HG03457 (cell line): ENCODE measurements around the gene CTXN1.
"Not testable (repeated sequence)": the region's sequence is repeated elsewhere in the genome, so short reads cannot be mapped to it uniquely, and the experiment has no call there.

Source experiments
- ATAC-seq: cut with Tn5 transposase; IDR thresholded peaks from one replicate; pipeline ENCODE4 v1.9.1; 2021; ENCODE audit warnings: moderate number of reproducible peaks; ENCODE audit not compliant: unreplicated experiment

The CTXN1 gene

GRCh38 chr19:7947939-7948338 lies 22.0 kb upstream of the CTXN1 start:
- no peak for ATAC-seq

- ATAC-seq, result peak; percentile 13
Observed at GRCh38 chr19:7944177-7944761, 18.3 kb upstream of the CTXN1 start.

DNA sequence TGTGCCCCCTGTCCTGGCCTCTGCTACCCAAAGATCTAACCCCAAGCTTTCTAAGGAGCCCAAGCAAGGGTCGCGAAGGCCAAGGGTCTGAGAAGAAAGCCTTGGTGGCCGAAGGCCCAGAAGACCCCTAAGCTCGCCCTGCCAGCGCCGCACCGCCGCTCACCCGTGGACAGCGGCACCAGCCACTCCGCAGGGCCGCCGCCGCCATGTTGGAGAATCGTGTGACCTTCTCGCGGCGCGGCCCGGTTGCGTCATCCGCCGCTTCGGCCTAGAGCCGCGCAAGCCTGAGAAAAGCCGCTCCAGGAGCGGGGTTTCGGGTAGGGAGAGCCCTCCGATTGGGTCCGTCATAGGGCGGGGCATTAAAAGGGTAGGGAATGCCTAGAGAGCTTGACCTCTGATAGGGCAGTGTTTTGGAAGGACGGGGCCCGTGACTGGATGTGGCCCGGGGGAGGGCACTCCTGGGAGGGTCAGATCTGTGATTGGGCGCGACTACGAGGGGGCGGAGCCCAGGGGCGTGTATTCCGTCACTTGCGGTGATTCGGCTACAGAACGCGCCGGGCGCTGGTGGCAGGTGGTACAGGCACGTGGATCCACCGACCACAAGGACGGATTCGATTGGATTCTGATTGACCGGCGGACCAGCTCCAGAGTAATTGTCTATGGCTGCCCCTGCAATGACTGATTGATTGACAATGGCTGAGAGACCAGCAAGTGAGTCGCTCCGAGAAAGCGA lies 17.7 kb upstream of the CTXN1 start, which contains the start of gene TIMM44:
Gene TIMM44 (minus strand): TSS at position 223 of the 733 bp plus-strand sequence. CDS start 15 bp downstream, at position 208.
- ATAC-seq, result peak; percentile 83

DNA sequence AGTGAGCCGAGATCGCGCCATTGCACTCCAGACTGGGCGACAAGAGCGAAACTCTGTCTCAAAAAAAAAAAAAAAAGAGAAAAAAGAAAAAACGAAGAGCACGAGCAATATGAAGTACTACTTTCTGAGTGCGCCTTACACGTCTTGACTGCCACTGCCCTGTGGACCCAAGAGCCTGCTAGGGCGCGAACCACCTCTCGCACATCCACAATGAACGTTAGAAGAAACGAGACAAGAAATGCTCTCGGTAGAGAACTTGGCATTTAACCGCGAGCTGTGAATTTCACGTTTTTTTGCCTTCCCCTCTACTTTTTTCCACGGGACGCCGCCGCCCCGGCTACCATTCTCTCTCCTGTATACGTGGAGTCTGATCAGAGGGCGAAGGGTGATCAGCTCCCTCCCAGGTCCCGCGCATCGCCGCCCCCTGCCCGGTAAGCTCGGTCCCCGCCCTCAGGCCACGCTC lies 17.1 kb upstream of the CTXN1 start:
- no peak for ATAC-seq

DNA sequence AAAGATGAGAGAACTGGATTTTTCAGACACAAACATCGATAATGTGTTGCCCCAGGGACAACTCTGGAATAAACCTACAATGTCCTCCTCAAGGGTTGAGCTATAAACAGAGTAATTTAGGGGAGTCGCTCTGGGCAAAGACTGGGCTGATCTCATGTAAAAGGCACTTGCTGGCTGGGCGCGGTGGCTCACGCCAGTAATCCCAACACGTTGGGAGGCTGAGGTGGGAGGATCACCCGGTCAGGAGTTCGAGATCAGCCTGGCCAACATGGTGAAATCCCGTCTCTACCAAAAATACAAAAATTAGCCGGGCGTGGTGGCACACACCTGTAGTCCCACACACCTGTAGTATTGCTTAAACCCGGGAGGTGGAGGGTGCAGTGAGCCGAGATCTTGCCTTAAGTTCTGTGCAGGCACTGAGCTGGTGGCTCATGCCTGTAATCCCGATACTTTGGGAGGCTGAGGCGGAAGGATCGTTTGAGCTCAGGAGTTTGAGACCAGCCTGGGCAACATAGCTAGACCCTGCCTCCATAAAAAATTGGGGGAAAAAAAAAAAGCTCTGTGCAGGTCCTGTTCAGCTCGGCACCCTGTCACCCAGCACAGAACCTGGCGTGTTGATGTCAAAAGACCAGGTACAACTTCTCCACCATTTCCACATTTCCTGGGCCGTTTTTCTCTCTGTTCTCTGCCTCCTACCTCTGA lies 16.1 kb upstream of the CTXN1 start:
- ATAC-seq, result no peak

- no peak for ATAC-seq
Observed at GRCh38 chr19:7940841-7941240, 14.9 kb upstream of the CTXN1 start.

DNA sequence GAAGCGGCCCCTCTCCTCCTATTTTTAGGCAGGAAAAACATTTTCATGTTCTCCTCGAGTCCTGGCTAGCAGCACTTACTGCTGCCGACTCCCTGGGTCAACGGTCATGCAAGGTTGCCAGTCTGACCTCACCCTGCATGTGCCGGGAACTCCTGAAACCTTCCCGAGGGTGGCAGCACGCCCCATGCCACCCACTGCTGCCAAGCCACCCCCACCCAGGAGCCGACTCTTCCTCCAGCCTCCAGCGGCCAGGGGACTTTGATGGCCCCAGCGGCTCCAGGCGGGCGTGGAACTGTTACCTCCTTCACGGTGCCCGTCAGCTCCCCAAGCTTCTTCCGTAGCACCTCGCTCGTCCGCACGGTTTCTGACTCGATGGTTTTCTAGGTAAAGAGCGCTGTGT lies 8.8 kb upstream of the CTXN1 start:
- no peak for ATAC-seq

DNA sequence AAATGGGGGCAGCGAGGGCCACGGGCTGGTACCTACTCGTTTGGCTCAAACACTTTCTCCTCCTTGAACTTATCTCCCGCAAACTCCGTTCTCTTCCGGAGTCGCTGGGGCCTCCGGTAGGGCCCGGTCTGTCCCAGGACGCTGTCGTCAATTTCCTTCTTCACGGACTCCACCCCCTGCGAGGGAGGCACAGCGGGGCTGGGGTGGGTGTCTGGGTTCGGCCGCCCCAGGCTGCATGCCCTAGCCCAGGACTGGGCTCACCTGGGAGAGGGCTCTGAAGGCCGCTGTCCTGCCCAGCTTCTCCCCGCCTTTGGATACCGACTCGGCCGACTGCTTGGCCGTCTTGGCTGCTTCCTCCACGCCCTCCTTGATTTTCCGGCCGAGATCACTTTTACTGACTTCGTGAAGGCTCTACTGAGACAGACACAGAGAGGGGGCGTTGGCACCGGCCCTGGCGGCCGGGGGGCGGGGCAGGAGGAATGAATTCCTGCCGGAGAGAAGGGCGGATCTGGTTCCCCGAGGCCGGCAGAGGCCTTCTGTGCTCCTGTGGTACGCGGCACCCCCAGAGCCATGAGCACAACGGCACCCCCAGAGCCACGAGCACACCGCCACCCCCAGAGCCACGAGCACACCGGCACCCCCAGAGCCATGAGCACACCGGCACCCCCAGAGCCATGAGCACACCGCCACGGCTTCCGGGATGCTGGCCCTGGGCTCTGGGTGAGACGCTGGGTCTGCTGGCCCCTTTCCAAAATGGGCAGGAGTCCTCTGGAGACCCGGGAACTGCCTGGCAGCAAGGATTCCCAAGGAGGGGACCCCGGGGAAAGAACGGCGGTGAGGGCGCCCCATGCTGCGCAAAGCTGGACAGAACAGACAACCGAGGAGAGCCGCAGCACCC lies 8.1 kb upstream of the CTXN1 start:
- ATAC-seq, result no peak

- ATAC-seq, result no peak
Observed at GRCh38 chr19:7933411-7933810, 7.5 kb upstream of the CTXN1 start.

GRCh38 chr19:7932930-7933300 lies 7.0 kb upstream of the CTXN1 start:
- no peak for ATAC-seq

DNA sequence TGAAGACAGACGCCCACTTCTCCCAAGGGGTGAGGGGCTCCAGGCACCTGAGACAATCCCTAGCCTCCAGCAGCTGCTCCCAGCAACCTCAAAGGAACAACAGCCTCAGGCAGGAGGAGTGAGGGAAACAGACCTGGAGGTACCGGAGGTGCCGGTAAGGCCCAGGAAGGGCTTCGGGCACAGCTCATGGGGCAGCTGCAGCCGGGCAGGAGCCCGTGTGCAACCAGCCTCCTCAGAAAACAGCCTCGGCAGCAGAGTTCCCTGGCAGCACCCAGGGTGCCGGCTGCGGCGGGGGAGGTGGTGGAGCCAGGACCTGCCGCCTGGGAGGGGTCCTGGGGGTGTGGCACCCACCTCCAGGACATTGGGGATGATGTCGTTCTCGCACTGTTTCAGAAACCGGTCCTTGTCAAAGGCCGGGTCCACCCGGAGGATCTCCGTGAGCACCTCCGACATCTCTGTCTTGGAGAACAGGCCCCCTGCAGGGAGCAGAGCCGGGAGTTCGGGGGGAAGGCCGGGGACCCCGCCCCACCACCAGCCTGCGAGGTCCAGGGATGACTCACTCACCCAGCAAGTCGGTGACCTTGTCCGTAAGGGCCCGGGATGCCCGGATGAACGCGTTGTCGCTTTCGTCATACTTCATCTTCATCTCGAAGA lies 6.5 kb upstream of the CTXN1 start:
- no peak for ATAC-seq

DNA sequence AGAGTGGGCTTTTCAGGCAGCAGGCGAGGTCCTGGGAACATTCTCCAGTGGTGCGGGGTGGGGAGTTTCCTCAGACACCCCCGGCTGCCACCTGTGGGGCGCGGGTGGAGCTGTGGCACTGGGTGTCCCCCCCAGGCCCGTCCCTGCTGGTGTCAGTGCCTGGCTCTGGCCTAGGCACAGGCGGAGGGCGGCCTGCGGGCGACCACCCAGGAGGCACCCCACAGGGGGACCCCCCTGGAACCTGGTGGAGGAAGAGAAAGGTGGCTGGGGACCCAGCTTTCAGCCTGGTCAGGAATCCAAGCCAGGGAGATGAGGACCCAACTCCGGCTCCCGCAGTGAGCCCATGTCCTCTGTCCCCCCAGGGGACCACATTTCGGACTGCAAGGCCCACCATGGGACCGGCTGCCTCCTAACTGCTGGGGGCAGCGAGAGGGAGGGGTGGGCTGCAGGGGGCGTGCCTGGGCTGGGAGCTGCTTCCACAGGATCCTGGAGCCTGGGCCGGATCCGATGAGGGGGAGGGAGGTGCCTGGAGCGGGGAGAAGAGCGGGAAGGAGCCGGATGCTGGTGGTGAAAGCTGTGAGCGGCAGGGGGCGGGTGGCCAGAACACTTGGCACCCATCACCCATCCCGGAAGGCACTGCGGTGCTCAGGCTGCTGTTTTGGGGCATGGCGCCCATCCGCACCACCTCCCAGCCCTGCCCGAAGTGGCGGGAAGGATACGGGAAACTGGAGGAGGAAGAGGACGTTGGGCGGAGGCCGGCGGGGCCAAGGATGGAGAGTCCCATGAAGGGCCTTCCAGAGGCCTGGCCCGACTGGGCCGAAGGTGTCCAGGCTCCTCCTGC lies 5.5 kb upstream of the CTXN1 start:
- no peak for ATAC-seq

DNA sequence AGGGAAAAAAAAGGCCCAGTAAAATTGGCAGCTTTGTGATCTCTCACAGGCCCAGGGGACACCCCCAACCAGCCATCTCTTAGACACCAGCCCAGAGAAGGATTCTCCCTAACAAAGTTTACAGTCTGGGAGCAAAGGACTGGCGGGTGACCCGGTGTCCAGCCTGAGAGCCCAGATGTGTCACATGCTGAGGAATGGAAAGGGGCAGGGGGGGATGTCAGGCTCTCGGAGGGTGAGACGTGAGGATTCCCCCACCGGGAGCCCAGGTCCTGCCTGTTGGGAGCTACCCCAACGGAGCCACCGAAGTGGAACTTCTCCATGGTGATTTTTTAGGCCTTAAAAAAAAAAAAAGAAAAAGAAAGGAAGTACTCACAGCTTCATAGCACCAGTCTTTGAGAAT lies 4.8 kb upstream of the CTXN1 start:
- ATAC-seq, result no peak

GRCh38 chr19:7930030-7930429 lies 4.1 kb upstream of the CTXN1 start:
- not testable (repeated sequence) for ATAC-seq

DNA sequence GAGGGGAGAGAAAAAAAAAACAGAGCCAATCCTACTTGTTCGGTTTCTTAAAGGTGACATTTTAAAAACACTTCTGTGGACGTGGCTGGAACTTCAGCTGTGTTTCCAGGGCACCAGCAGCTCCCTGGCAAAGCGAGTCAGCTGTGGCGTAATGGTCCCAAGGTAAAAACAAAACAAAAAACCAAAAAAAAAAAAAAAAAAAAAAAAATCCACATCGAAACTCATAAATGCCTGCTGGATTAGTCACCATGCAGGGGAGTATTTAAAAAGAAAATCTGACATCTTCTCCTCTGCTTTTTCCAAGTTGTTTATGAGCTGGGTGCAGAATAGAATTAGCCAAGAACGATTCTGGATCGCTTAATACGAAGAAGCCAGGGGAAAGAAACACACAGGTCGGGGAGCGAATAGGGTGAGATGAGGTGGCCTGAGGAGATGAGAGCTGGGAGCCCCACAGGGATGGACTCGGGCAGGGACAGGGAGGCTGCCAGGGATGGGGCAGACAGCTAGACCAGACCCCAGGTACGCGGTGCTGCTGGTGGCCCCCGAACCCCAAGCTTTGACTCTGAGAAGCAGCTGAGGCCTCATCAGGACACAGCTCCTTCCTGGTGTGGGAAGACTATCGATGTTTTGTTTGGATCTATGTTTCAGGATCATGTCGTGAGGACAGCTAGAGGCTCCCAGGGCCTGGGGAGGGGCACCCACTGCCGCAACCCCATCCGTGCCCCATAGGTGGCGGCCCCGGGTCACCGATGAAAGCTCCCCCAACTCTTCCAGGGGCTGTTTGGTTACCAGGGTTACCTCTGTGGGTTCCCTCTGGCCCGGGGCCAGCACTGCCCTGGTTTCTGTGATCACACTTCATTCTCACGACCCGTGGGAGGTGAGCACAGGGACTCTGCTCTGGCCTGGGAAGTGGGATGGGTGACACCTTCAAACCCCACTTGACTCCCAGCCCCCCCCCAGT lies 3.1 kb upstream of the CTXN1 start:
- no peak for ATAC-seq

DNA sequence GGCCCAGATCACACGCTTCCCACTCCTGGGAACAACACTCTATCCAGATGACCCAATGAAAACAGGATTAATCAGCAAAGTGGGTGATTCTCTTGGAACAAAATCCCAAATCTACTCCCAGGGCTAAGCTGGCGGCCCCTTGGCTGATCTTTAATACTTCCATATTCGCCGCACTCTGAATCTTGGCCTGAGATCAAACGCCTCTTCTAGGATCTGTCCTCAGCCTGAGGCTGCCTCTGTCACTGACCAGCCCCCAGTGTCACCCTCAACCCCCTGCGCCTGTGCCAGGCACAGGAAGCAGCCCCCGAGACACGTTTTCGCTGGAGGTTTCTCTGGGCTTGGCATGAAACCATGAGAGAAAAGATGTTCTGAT lies 2.4 kb upstream of the CTXN1 start:
- ATAC-seq, result no peak

GRCh38 chr19:7927605-7928333 lies 1.8 kb upstream of the CTXN1 start:
- ATAC-seq, result no peak
